Heart left ventricle (tissue), 16 donors: ENCODE results near the gene KANSL1. TPM values are rescaled to one million over a fixed set of nuclear protein-coding genes. Genes with fewer than 3 reads are reported as not detected.

ENCODE experiments used
- ATAC-seq, 4 donors: fragments of 200-7000 bp; cut with Tn5 transposase; one replicate each; pipeline ENCODE4 v1.9.1; 2020 to 2022; ENCODE audit warnings: moderate library complexity in 4 of 4, mild to moderate bottlenecking in 3 of 4, moderate number of reproducible peaks in 1 of 4
- DNase-seq, 5 donors: peaks; one replicate each; pipeline ENCODE4 v3.0.0-alpha.2; 2020
- H3K27ac ChIP-seq, 12 donors: fragments of 200-600 bp; sonication (generic) in 4 of 12; one replicate each; pipeline versions ENCODE4 v1.5.0 to v1.8.0; 2016 to 2022; ENCODE audit warnings: mild to moderate bottlenecking in 2 of 12
- H3K27me3 ChIP-seq, 9 donors: fragments of 200-600 bp; sonication (generic) in 2 of 9; one replicate each; pipeline versions ENCODE4 v1.5.1 to v1.8.0; 2016 to 2022; ENCODE audit warnings: mild to moderate bottlenecking in 3 of 9
- H3K36me3 ChIP-seq, 9 donors: fragments of 200-600 bp; sonication (generic) in 2 of 9; one replicate each; pipeline versions ENCODE4 v1.5.0 to v1.8.0; 2018 to 2022; ENCODE audit warnings: mild to moderate bottlenecking in 2 of 9
- H3K4me1 ChIP-seq, 12 donors: fragments of 200-600 bp; sonication (generic) in 4 of 12; one replicate each; pipeline versions ENCODE4 v1.5.0 to v1.8.0; 2016 to 2022; ENCODE audit warnings: mild to moderate bottlenecking in 3 of 12
- H3K4me3 ChIP-seq, 12 donors: fragments of 200-600 bp; sonication (generic) in 4 of 12; one replicate each; pipeline versions ENCODE4 v1.5.0 to v1.8.0; 2017 to 2022; ENCODE audit warnings: mild to moderate bottlenecking in 9 of 12, moderate library complexity in 4 of 12
- H3K9me3 ChIP-seq, 12 donors: fragments of 200-600 bp; sonication (generic) in 4 of 12; one replicate each; pipeline versions ENCODE4 v1.5.0 to v1.8.0; 2016 to 2022; ENCODE audit warnings: mild to moderate bottlenecking in 1 of 12
- POLR2A ChIP-seq, 2 donors: fragments of 450-650 bp; IDR thresholded peaks; one replicate each; pipeline ENCODE4 v1.6.1; 2017; ENCODE audit warnings: antibody characterized with exemption in 2 of 2, mild to moderate bottlenecking in 2 of 2, moderate library complexity in 2 of 2
- WGBS, 4 donors: extraction: QIAGEN DNeasy Blood & Tissue Kit in 2 of 4; methylation state at CpG; one replicate each; pipeline versions ENCODE4 v1.1.5 to v1.1.7; 2013 to 2018; 5-methylcytosine and 5-hydroxymethylcytosine counted together
- intact Hi-C, 10 donors: fragments of 100-400 bp; cut with DNase I; formaldehyde crosslinking; loops; one replicate each; pipeline versions ENCODE4 v1.11.1 to v1.14.2; 2022
- polyA plus RNA-seq, 2 donors: library from polyadenylated mRNA; stranded (reverse); fragments of 200-250 nt; gene quantifications; one replicate each; pipeline ENCODE4 v1.2.3, GENCODE V29; 2013
- total RNA-seq, 9 donors: library from RNA; depleted of rRNA in 2 of 9; stranded (reverse); fragments of >200 nt in 2 of 9; fragmentation: NEBNext Ultra II Directional in 3 of 9; extraction: Animal tissue kit (Norgen Biotek cat#: 25700) in 3 of 9; gene quantifications; one replicate each; pipeline versions ENCODE4 v1.1.0 to v1.2.4, GENCODE V29; 2016 to 2023
- TF ChIP-seq, protein P1 (sequence below), 12 donors: fragments of 200-600 bp; sonication (generic) in 4 of 12; IDR thresholded peaks; one replicate each; pipeline versions ENCODE4 v1.5.0 to v1.8.0; 2018 to 2022; ENCODE audit warnings: antibody characterized with exemption in 12 of 12, mild to moderate bottlenecking in 5 of 12
- donor health status: ischemic (EF 13 %, LVEDD 7.1; RV severe dilation, severe dysfunction).
- donor health status: healthy with polysubstance abuse.
- donor health status: DM: no; HTN: yes; CAD: no.
- donor health status: DM: no; HTN: no; CAD: no.
- donor health status: ischemic (EF 25% LVEDD 6.9; RV normal size, moderate dysfunction).
- donor health status: ischemic (EF 25% LVEDD 5.7; RV mildly dilated, moderate dysfunction).
- donor health status: healthy.
- donor health status: DM: yes; HTN: yes; CAD: no.
- donor health status: ischemic (EF 35%, LVEDD 5.7; RV mildly dilated, moderate dysfunction).
- donor health status: nonischemic (EF 11% LVEDD 7.7; RV severe dilation, severe dysfunction).
- donor health status: DM: yes; HTN: yes; CAD: no.
- donor health status: PGD.
- donor health status: ischemic (EF 29% LVEDD 5.4; RV normal size, mild dysfunction).
- donor health status: nonischemic (EF 23%, LVEDD 6.1; RV moderate dilation, normal function).

KANSL1 gene
- total and polyA plus RNA-seq, 11 donors, result 13.7 to 57.2 (median 28.9) TPM

DNA sequence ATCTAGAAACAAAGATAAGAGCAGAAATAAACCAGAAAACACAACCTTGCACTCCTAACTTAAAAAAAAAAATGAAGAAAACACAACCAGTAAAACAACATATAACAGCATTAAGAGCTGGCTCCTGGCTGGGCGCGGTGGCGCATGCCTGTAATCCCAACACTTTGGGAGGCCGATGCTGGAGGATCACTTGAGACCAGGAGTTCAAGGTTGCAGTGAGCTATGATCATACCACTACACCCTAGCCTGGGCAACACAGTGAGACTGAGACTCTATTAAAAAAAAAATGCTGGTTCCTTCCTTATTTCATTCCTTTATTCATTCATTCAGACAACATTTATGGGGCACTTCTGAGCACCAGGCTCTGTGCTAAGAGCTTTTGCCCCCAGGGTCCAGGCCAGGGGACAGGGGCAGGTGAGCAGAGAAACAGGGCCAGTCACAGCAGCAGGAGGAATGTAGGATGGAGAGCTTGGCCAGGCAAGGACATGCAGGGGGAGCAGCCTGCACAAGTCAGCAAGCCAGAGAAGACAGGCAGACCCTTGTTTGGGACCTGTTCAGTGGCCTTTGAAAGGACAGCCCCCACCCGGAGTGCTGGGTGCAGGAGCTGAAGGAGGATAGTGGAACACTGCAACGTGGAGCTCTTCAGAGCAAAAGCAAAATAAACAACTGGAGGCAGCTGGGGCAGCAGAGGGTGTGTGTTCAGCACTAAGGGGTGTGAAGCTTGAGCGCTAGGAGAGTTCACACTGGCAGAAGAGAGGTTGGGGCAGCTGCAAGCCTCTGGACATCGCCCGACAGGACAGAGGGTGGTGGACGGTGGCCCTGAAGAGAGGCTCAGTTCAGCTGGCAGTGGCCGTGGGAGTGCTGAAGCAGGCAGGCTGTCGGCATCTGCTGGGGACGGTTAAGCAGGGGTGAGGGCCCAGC, 191.6 kb downstream of the KANSL1 start:
- no peaks in the 10 kb centered on the region for H3K9me3 ChIP-seq
- H3K27ac ChIP-seq, result no peak overlapping the region
- no peak overlapping the region for H3K4me3 ChIP-seq
- DNase-seq, result no peak
- peaks cover 0 to 17% (median 0%) of the 10 kb centered on the region in 12 donors for H3K4me1 ChIP-seq
- ATAC-seq, result peak in 1 of 4 donors; percentile 5
- intact Hi-C loops, result loop anchor here (1.0 to 10.0 kb wide), 6 partner anchors 41 to 283 kb away; no protein-coding TSS in a partner anchor
- no peaks in the 10 kb centered on the region for H3K36me3 ChIP-seq
- TF ChIP-seq, protein P1, sequence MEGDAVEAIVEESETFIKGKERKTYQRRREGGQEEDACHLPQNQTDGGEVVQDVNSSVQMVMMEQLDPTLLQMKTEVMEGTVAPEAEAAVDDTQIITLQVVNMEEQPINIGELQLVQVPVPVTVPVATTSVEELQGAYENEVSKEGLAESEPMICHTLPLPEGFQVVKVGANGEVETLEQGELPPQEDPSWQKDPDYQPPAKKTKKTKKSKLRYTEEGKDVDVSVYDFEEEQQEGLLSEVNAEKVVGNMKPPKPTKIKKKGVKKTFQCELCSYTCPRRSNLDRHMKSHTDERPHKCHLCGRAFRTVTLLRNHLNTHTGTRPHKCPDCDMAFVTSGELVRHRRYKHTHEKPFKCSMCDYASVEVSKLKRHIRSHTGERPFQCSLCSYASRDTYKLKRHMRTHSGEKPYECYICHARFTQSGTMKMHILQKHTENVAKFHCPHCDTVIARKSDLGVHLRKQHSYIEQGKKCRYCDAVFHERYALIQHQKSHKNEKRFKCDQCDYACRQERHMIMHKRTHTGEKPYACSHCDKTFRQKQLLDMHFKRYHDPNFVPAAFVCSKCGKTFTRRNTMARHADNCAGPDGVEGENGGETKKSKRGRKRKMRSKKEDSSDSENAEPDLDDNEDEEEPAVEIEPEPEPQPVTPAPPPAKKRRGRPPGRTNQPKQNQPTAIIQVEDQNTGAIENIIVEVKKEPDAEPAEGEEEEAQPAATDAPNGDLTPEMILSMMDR (IDR thresholded peaks at IDR 0.05), result no peak
- no peak for TF ChIP-seq POLR2A (IDR thresholded peaks at IDR 0.05)
- no peaks in the 10 kb centered on the region for H3K27me3 ChIP-seq
- WGBS, 4 donors, result 70 to 82% (median 78%) methylated on average over 13 of the region's 13 CpGs

DNA sequence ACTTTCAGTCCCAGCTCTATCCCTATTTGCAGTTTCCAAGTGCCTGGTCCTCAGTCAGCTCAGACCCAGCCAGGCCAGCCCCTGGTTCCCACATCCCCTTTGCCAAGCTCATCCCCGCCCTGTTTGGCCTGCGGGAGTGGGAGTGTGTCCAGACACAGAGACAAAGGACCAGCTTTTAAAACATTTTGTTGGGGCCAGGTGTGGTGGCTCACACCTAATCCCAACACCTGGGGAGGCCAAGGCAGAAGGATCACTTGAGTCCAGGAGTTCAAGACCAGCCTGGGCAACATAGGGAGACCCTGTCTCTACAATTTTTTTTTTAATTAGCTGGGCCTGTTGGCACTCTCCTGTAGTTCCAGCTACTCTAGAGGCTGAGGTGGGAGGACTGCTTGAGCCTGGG, 192.5 kb downstream of the KANSL1 start:
- TF ChIP-seq, protein P1 (IDR thresholded peaks at IDR 0.05), result no peak
- no peak for TF ChIP-seq POLR2A (IDR thresholded peaks at IDR 0.05)
- no peaks in the 10 kb centered on the region for H3K9me3 ChIP-seq
- no peak overlapping the region for H3K27ac ChIP-seq
- H3K4me3 ChIP-seq, result no peak overlapping the region
- intact Hi-C loops, result loop anchor here in 3 of 10 donors (5.0 to 10.0 kb wide), 3 partner anchors 42 to 284 kb away; no protein-coding TSS in a partner anchor
- DNase-seq (no peak), ATAC-seq (no peak)
- H3K36me3 ChIP-seq, result no peaks in the 10 kb centered on the region
- H3K27me3 ChIP-seq, result no peaks in the 10 kb centered on the region
- WGBS, 4 donors, result 70 to 85% (median 77%) methylated on average over 2 of the region's 2 CpGs
- peaks cover 0 to 17% (median 0%) of the 10 kb centered on the region in 12 donors for H3K4me1 ChIP-seq

DNA sequence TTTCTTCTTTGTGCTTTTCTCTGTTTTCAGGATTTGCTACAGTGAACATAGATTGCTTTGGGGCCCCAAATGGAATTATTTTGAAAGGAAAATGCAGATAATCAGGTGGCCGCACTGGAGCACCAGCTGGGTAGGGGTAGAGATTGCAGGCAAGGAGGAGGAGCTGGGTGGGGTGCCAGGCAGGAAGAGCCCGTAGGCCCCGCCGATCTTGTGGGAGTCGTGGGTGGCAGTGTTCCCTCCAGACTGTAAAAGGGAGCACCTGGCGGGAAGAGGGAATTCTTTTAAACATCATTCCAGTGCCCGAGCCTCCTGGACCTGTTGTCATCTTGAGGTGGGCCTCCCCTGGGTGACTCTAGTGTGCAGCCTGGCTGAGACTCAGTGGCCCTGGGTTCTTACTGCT, 192.9 kb downstream of the KANSL1 start:
- Histone ChIP-seq H3K4me3 (no peak overlapping the region), H3K27ac (no peak overlapping the region), H3K36me3 (no peaks in the 10 kb centered on the region), H3K27me3 (no peaks in the 10 kb centered on the region), H3K9me3 (no peaks in the 10 kb centered on the region), H3K4me1 (peaks cover 0 to 17% (median 0%) of the 10 kb centered on the region in 12 donors)
- WGBS, 4 donors, result 66 to 78% (median 71%) methylated on average over 7 of the region's 7 CpGs
- TF ChIP-seq, protein P1 (IDR thresholded peaks at IDR 0.05), result no peak
- TF ChIP-seq POLR2A (IDR thresholded peaks at IDR 0.05), result no peak
- DNase-seq (no peak), ATAC-seq (no peak)
- intact Hi-C loops, result loop anchor here in 3 of 10 donors (5.0 to 10.0 kb wide), 3 partner anchors 42 to 285 kb away; no protein-coding TSS in a partner anchor

DNA sequence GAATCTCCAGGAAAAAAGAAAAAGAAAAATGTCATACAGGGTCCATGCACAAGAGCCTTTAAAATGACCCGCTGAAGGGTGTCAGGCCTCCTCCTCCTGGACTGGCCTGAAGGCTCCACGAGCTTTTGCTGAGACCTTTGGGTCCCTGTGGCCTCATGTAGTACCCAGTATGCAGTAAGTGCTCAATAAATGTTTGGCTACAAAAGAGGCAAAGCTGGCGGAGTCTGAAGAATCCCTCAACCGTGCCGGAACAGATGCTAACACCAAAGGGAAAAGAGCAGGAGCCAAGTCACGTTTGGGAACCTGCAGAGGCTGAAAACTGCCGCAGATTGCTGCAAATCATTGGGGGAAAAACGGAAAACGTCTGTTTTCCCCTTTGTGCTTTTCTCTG, 193.3 kb downstream of the KANSL1 start:
- no peaks in the 10 kb centered on the region for H3K36me3 ChIP-seq
- H3K4me3 ChIP-seq, result no peak overlapping the region
- TF ChIP-seq, protein P1 (IDR thresholded peaks at IDR 0.05), result no peak
- no peak for TF ChIP-seq POLR2A (IDR thresholded peaks at IDR 0.05)
- no peaks in the 10 kb centered on the region for H3K9me3 ChIP-seq
- no peak overlapping the region for H3K27ac ChIP-seq
- DNase-seq (no peak), ATAC-seq (no peak)
- WGBS, 4 donors, result 80 to 86% (median 83%) methylated on average over 9 of the region's 9 CpGs
- H3K27me3 ChIP-seq, result no peaks in the 10 kb centered on the region
- intact Hi-C loops, result loop anchor here in 3 of 10 donors (5.0 to 10.0 kb wide), 3 partner anchors 42 to 285 kb away; no protein-coding TSS in a partner anchor
- H3K4me1 ChIP-seq, result peaks cover 0 to 17% (median 0%) of the 10 kb centered on the region in 12 donors
